H1 (cell line): ENCODE results near the gene PCP4. TPM values are rescaled to one million over a fixed set of nuclear protein-coding genes. Genes with fewer than 3 reads are reported as not detected.

Experiments
- CTCF ChIA-PET: fragments of 300-600 bp; sonication (Branson Sonifier 250); formaldehyde crosslinking; loops from one replicate; lab custom pipeline; 2021; ENCODE audit not compliant: partially characterized antibody; lab: Charles Lee
- POLR2A ChIA-PET: fragments of 300-600 bp; sonication (Branson Sonifier 250); formaldehyde crosslinking; loops from one replicate; lab custom pipeline; 2021; ENCODE audit warnings: inconsistent platforms; ENCODE audit not compliant: partially characterized antibody; lab: Charles Lee
- DNase-seq, 2 experiments: peaks; one replicate each; pipeline versions ENCODE4 v3.0.0 to v3.0.0-alpha.2; 2010 to 2022; ENCODE audit warnings: low spot score in 2 of 2, low read depth in 1 of 2, mixed read lengths in 1 of 2
- FAIRE-seq: peaks from 2 replicates; lab custom pipeline; 2011; peaks lifted over from hg19 to GRCh38; lab: Jason Lieb, UNC
- H2AFZ ChIP-seq: 2 replicates; pipeline ENCODE4 v1.8.1; 2012; ENCODE audit warnings: low read length, inconsistent platforms
- H2AK5ac ChIP-seq: 2 replicates; pipeline ENCODE4 v1.6.1; 2013; ENCODE audit warnings: low read depth, low read length
- H2BK120ac ChIP-seq: replicated peaks from 2 replicates; pipeline ENCODE3; 2013; ENCODE audit warnings: low read depth, low read length, inconsistent platforms
- H2BK12ac ChIP-seq: 2 replicates; pipeline ENCODE4 v1.6.1; 2013; ENCODE audit warnings: low read depth, low read length
- H2BK15ac ChIP-seq: 2 replicates; pipeline ENCODE4 v1.6.1; 2013; ENCODE audit warnings: low read length
- H2BK20ac ChIP-seq: 2 replicates; pipeline ENCODE4 v1.6.1; 2013; ENCODE audit warnings: low read length
- H2BK5ac ChIP-seq: 2 replicates; pipeline ENCODE4 v1.6.1; 2013; ENCODE audit warnings: low read depth, low read length
- H3K14ac ChIP-seq: 2 replicates; pipeline ENCODE4 v1.6.1; 2013; ENCODE audit warnings: inconsistent platforms; ENCODE audit not compliant: insufficient read length
- H3K18ac ChIP-seq: 2 replicates; pipeline ENCODE4 v1.6.1; 2013; ENCODE audit warnings: low read length; ENCODE audit errors: extremely low read depth
- H3K23ac ChIP-seq: 2 replicates; pipeline ENCODE4 v1.6.1; 2013; ENCODE audit warnings: inconsistent platforms; ENCODE audit not compliant: insufficient read length
- H3K23me2 ChIP-seq: 2 replicates; pipeline ENCODE4 v1.6.1; 2013; ENCODE audit warnings: low read depth, low read length
- H3K27ac ChIP-seq: 2 replicates; pipeline ENCODE4 v1.6.1; 2011; ENCODE audit warnings: low read depth, low read length, inconsistent platforms
- H3K27me3 ChIP-seq, 4 experiments: replicated peaks in 1 of 4; 1 replicate in 1 of 4; 2 replicates in 3 of 4; pipeline versions ENCODE4 v1.6.1 to v1.8.1; 2011 to 2013; ENCODE audit warnings: low read length in 3 of 4, mild to moderate bottlenecking in 3 of 4, inconsistent platforms in 2 of 4, mixed read lengths in 2 of 4, moderate library complexity in 1 of 4; ENCODE audit not compliant: control insufficient read depth in 3 of 4, insufficient read depth in 3 of 4; ENCODE audit errors: extremely low read depth in 1 of 4
- H3K36me3 ChIP-seq, 4 experiments: 2 replicates each; pipeline versions ENCODE4 v1.6.1 to v1.8.1; 2011 to 2013; ENCODE audit warnings: mild to moderate bottlenecking in 4 of 4, low read length in 3 of 4, moderate library complexity in 2 of 4, control low read depth in 1 of 4, inconsistent platforms in 1 of 4; ENCODE audit not compliant: insufficient read depth in 4 of 4, control insufficient read depth in 2 of 4
- H3K4ac ChIP-seq: replicated peaks from 2 replicates; pipeline ENCODE3; 2013; ENCODE audit warnings: low read length, low read depth, mixed read lengths, inconsistent platforms; ENCODE audit not compliant: insufficient read length
- H3K4me1 ChIP-seq, 4 experiments: replicated peaks in 1 of 4; 1 replicate in 1 of 4; 2 replicates in 3 of 4; pipeline versions ENCODE4 v1.6.1 to v1.8.1; 2011 to 2013; ENCODE audit warnings: low read length in 3 of 4, inconsistent platforms in 2 of 4, mixed read lengths in 1 of 4; ENCODE audit not compliant: insufficient read depth in 4 of 4, control insufficient read depth in 3 of 4
- H3K4me2 ChIP-seq, 2 experiments: 2 replicates each; pipeline versions ENCODE4 v1.6.1 to v1.8.1; 2011 to 2013; ENCODE audit warnings: low read depth in 2 of 2, low read length in 2 of 2, control low read depth in 1 of 2, inconsistent platforms in 1 of 2, mild to moderate bottlenecking in 1 of 2; ENCODE audit not compliant: insufficient read depth in 1 of 2
- H3K4me3 ChIP-seq, 4 experiments: fragments of 200-600, 300-600 bp in 1 of 4; sonication (generic), shearing (Covaris generic), sonication (Bioruptor Twin) in 1 of 4; 2 replicates each; pipeline versions ENCODE4 v1.5.1 to v1.8.1; 2011 to 2016; ENCODE audit warnings: low read length in 4 of 4, low read depth in 3 of 4, control low read depth in 2 of 4, inconsistent platforms in 2 of 4, mild to moderate bottlenecking in 2 of 4, mixed read lengths in 1 of 4, moderate library complexity in 1 of 4; ENCODE audit not compliant: insufficient read depth in 2 of 4; ENCODE audit errors: extremely low read depth in 1 of 4
- H3K56ac ChIP-seq: replicated peaks from 2 replicates; pipeline ENCODE3; 2013; ENCODE audit warnings: low read depth, mild to moderate bottlenecking, mixed read lengths, low read length, inconsistent platforms; ENCODE audit not compliant: insufficient read length
- H3K79me1 ChIP-seq: 2 replicates; pipeline ENCODE4 v1.6.1; 2013; ENCODE audit warnings: low read depth, low read length, control low read depth
- H3K79me2 ChIP-seq, 2 experiments: 2 replicates each; pipeline versions ENCODE4 v1.6.1 to v1.8.1; 2012 to 2013; ENCODE audit warnings: low read length in 2 of 2, mild to moderate bottlenecking in 2 of 2, inconsistent platforms in 1 of 2; ENCODE audit not compliant: insufficient read depth in 2 of 2, control insufficient read depth in 1 of 2
- H3K9ac ChIP-seq, 4 experiments: replicated peaks in 1 of 4; 1 replicate in 1 of 4; 2 replicates in 3 of 4; pipeline versions ENCODE4 v1.6.1 to v1.8.1; 2011 to 2013; ENCODE audit warnings: low read depth in 3 of 4, low read length in 3 of 4, control low read depth in 2 of 4, mild to moderate bottlenecking in 2 of 4, moderate library complexity in 2 of 4, inconsistent platforms in 1 of 4; ENCODE audit errors: extremely low read depth in 1 of 4
- H3K9me3 ChIP-seq, 2 experiments: 2 replicates each; pipeline versions ENCODE4 v1.6.1 to v1.8.1; 2012 to 2013; ENCODE audit warnings: mild to moderate bottlenecking in 2 of 2, moderate library complexity in 2 of 2, control low read depth in 1 of 2, inconsistent platforms in 1 of 2, low read depth in 1 of 2, low read length in 1 of 2, mixed read lengths in 1 of 2; ENCODE audit not compliant: insufficient read depth in 2 of 2
- H4K20me1 ChIP-seq, 2 experiments: replicated peaks in 1 of 2; 2 replicates each; pipeline versions ENCODE3 to v1.8.1; 2011 to 2013; ENCODE audit warnings: inconsistent platforms in 2 of 2, low read length in 2 of 2, mild to moderate bottlenecking in 1 of 2; ENCODE audit not compliant: insufficient read depth in 2 of 2, control insufficient read depth in 1 of 2
- H4K5ac ChIP-seq: 2 replicates; pipeline ENCODE4 v1.6.1; 2013; ENCODE audit warnings: low read length, low read depth, mixed read lengths, inconsistent platforms; ENCODE audit not compliant: insufficient read length
- H4K8ac ChIP-seq: 2 replicates; pipeline ENCODE4 v1.8.0; 2013; ENCODE audit warnings: mild to moderate bottlenecking, moderate library complexity, low read length, inconsistent platforms; ENCODE audit not compliant: insufficient read depth; ENCODE audit errors: extremely low read depth
- H4K91ac ChIP-seq: replicated peaks from 2 replicates; pipeline ENCODE3; 2013; ENCODE audit warnings: low read length, mixed read lengths, inconsistent platforms; ENCODE audit not compliant: insufficient read length
- CEBPB ChIP-seq: IDR thresholded peaks from 2 replicates; pipeline ENCODE4 v1.6.1; 2012; ENCODE audit warnings: low read depth, low read length
- CHD1 ChIP-seq: IDR thresholded peaks from 2 replicates; pipeline ENCODE4 v1.6.1; 2012; ENCODE audit warnings: low read depth, low read length, improper control_type of control experiment
- NRF1 ChIP-seq: IDR thresholded peaks from 2 replicates; pipeline ENCODE4 v1.6.1; 2011; ENCODE audit warnings: mild to moderate bottlenecking, low read depth, low read length, improper control_type of control experiment
- PHF8 ChIP-seq: fragments of 200-600 bp; sonication (generic); conservative IDR thresholded peaks from 2 replicates; pipeline ENCODE4 v1.7.1; 2012; ENCODE audit warnings: low read depth, mild to moderate bottlenecking, inconsistent platforms, low read length, moderate library complexity
- RFX5 ChIP-seq: IDR thresholded peaks from 2 replicates; pipeline ENCODE4 v1.6.1; 2011; ENCODE audit warnings: low read depth, low read length, improper control_type of control experiment, borderline replicate concordance
- SIN3A ChIP-seq, 2 experiments: IDR thresholded peaks in 1 of 2; conservative IDR thresholded peaks in 1 of 2; 2 replicates each; pipeline ENCODE4 v1.6.1; 2011 to 2012; ENCODE audit warnings: low read length in 2 of 2, improper control_type of control experiment in 1 of 2, low read depth in 1 of 2, mild to moderate bottlenecking in 1 of 2
- SP2 ChIP-seq: IDR thresholded peaks from 2 replicates; pipeline ENCODE4 v1.6.1; 2012; ENCODE audit warnings: mild to moderate bottlenecking, low read length, inconsistent platforms
- TAF1 ChIP-seq: IDR thresholded peaks from 2 replicates; pipeline ENCODE4 v1.6.1; 2011; ENCODE audit warnings: mild to moderate bottlenecking, low read depth, low read length
- TAF7 ChIP-seq: optimal IDR thresholded peaks from 2 replicates; pipeline ENCODE3; 2011; ENCODE audit warnings: low read depth, mild to moderate bottlenecking, inconsistent platforms, low read length, moderate library complexity, borderline replicate concordance
- TEAD4 ChIP-seq: IDR thresholded peaks from 2 replicates; pipeline ENCODE4 v1.6.1; 2012; ENCODE audit warnings: low read depth, low read length, inconsistent platforms, mixed read lengths
- ZNF274 ChIP-seq: IDR thresholded peaks from 2 replicates; pipeline ENCODE4 v1.7.0; 2012; ENCODE audit warnings: low read length, borderline replicate concordance; ENCODE audit errors: extremely low read depth
- WGBS, 2 experiments: shearing (Covaris generic) in 1 of 2; methylation state at CpG; one replicate each; pipeline versions ENCODE4 v1.1.6 to v1.1.7; 2013 to 2015; ENCODE audit warnings: low lambda C conversion rate in 2 of 2, mixed read lengths in 2 of 2, inconsistent platforms in 1 of 2, low coverage in 1 of 2, missing lambda C conversion rate in 1 of 2; ENCODE audit not compliant: insufficient replicate concordance in 2 of 2, insufficient coverage in 1 of 2, insufficient read length in 1 of 2; ENCODE audit errors: extremely low coverage in 1 of 2, missing lambda C conversion rate in 1 of 2; 5-methylcytosine and 5-hydroxymethylcytosine counted together
- polyA plus RNA-seq, 7 experiments: library from polyadenylated mRNA; depleted of rRNA in 3 of 7; stranded (reverse) in 5 of 7; unstranded in 2 of 7; fragments of >200 nt in 5 of 7; fragments of 200-250 nt in 2 of 7; gene quantifications; 1 replicate in 5 of 7; 2 replicates in 1 of 7; 4 replicates in 1 of 7; pipeline versions ENCODE4 v1.2.1 to v1.2.3, GENCODE V29; 2011 to 2013; ENCODE audit warnings: missing spikeins in 2 of 7, mixed read lengths in 2 of 7
- total RNA-seq: library from RNA; stranded (reverse); fragmentation: NEBNext Ultra II Directional; extraction: Animal tissue kit (Norgen Biotek cat#: 25700); gene quantifications from 2 replicates; pipeline ENCODE4 v1.2.1, GENCODE V29; 2021
- TF ChIP-seq, protein P1 (sequence below): IDR thresholded peaks from 2 replicates; pipeline ENCODE4 v1.6.1; 2012; ENCODE audit warnings: low read length, inconsistent platforms
- TF ChIP-seq, protein P2 (sequence below): IDR thresholded peaks from 2 replicates; pipeline ENCODE4 v1.6.1; 2012; ENCODE audit warnings: inconsistent platforms

PCP4 gene
- total and polyA plus RNA-seq, 2 of the 8 experiments (the other 6 are each of a cell fraction or from before 2014, with no cell fraction given): 1.8 to 2.4 TPM

DNA sequence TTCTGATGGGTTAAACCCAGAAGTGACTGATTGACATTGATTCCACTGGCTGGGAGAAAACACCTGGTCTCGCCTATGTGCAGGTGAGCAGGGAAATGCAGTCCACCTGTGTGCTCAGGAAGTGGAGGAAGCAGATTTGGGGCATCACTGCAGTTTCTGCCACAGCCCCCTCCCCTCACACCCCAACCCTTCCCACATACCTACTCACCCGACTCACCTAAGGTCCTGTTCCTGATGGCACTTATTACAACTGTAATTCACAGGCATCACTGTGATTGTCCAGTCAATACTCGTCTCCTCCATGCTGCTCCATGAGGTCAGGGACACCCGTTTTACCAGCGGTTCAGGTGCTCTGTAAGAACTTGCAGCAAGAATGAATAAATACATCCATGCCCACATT lies 68.5 kb downstream of the PCP4 start:
- Histone ChIP-seq H3K4me2 (no peak overlapping the region), H4K8ac (no peak overlapping the region), H2BK20ac (no peak overlapping the region), H3K9me3 (peaks cover 0 to 2% of the 10 kb centered on the region in 2 experiments; a peak in 1 of 4 replicates), H3K23me2 (no peaks in the 10 kb centered on the region), H3K56ac (no peak overlapping the region), H3K4ac (no peak overlapping the region), H3K14ac (no peak overlapping the region), H3K79me2 (no peaks in the 10 kb centered on the region), H2BK12ac (no peak overlapping the region), H3K9ac (no peak overlapping the region), H2AFZ (no peak overlapping the region), H3K79me1 (no peaks in the 10 kb centered on the region), H4K20me1 (no peaks in the 10 kb centered on the region), H4K5ac (no peak overlapping the region), H3K23ac (no peak overlapping the region), H3K4me3 (no peak overlapping the region), H3K27ac (no peak overlapping the region), H2BK5ac (no peak overlapping the region), H3K27me3 (no peaks in the 10 kb centered on the region), H3K18ac (no peak overlapping the region), H2BK120ac (no peak overlapping the region), H3K36me3 (no peaks in the 10 kb centered on the region), H3K4me1 (no peaks in the 10 kb centered on the region), H2BK15ac (no peak overlapping the region), H4K91ac (no peak overlapping the region), H2AK5ac (no peak overlapping the region)
- DNase-seq (no peak), FAIRE-seq (no peak)
- CTCF ChIA-PET: interaction anchor here (0.6 kb wide), 1 partner anchor 67 kb away, joined by 3 read pairs; no protein-coding TSS in a partner anchor
- POLR2A ChIA-PET: no interaction called here
- WGBS, 2 experiments: 91% methylated on average over 5 of the region's 5 CpGs; no CpG with 5 or more reads in 1 of the 2 experiments
- TF ChIP-seq, protein P1, sequence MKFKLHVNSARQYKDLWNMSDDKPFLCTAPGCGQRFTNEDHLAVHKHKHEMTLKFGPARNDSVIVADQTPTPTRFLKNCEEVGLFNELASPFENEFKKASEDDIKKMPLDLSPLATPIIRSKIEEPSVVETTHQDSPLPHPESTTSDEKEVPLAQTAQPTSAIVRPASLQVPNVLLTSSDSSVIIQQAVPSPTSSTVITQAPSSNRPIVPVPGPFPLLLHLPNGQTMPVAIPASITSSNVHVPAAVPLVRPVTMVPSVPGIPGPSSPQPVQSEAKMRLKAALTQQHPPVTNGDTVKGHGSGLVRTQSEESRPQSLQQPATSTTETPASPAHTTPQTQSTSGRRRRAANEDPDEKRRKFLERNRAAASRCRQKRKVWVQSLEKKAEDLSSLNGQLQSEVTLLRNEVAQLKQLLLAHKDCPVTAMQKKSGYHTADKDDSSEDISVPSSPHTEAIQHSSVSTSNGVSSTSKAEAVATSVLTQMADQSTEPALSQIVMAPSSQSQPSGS: no peak
- TF ChIP-seq TAF7 (no peak), NRF1 (no peak), SP2 (no peak), TAF1 (no peak), TEAD4 (no peak), SIN3A (conservative IDR thresholded peaks at IDR 0.05 in 1 of 2, IDR thresholded peaks at IDR 0.05 in 1 of 2; ENCODE audit: low read depth in 1 of 2, low read length in 2 of 2) (no peak), ZNF274 (no peak), CHD1 (no peak), RFX5 (no peak), PHF8 (no peak), CEBPB (no peak)
- TF ChIP-seq, protein P2, sequence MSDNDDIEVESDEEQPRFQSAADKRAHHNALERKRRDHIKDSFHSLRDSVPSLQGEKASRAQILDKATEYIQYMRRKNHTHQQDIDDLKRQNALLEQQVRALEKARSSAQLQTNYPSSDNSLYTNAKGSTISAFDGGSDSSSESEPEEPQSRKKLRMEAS: no peak
